Sigmoid colon (tissue), 7 donors: ENCODE data around the gene SMIM1. TPM values are rescaled to one million over a fixed set of nuclear protein-coding genes. Genes with fewer than 3 reads are reported as not detected.

Experiments
- DNase-seq: peaks from one replicate; pipeline ENCODE4 v3.0.0-alpha.2; 2019
- H3K27ac ChIP-seq, 4 donors: fragments of 200-600 bp; sonication (generic); one replicate each; pipeline ENCODE4 v1.5.1; 2016 to 2019; ENCODE audit warnings: mild to moderate bottlenecking in 1 of 4
- H3K27me3 ChIP-seq, 3 donors: fragments of 200-600 bp; sonication (generic); one replicate each; pipeline ENCODE4 v1.5.1; 2019; ENCODE audit warnings: mild to moderate bottlenecking in 1 of 3
- H3K36me3 ChIP-seq, 4 donors: fragments of 200-600 bp; sonication (generic); one replicate each; pipeline ENCODE4 v1.5.1; 2016 to 2019
- H3K4me1 ChIP-seq, 4 donors: fragments of 200-600 bp; sonication (generic); one replicate each; pipeline ENCODE4 v1.5.1; 2017 to 2019
- H3K4me3 ChIP-seq, 4 donors: fragments of 200-600 bp; sonication (generic); one replicate each; pipeline ENCODE4 v1.5.1; 2017 to 2019; ENCODE audit warnings: mild to moderate bottlenecking in 2 of 4, moderate library complexity in 1 of 4
- H3K9me3 ChIP-seq, 4 donors: fragments of 200-600 bp in 3 of 4; sonication (generic) in 3 of 4; one replicate each; pipeline versions ENCODE4 v1.5.1 to v1.6.1; 2013 to 2019
- EP300 ChIP-seq, 4 donors: sonication (generic); formaldehyde crosslinking; IDR thresholded peaks; one replicate each; pipeline ENCODE4 v1.6.1; 2017; ENCODE audit warnings: antibody characterized with exemption in 4 of 4
- POLR2A ChIP-seq, 2 donors: fragments of 450-650 bp; IDR thresholded peaks; one replicate each; pipeline ENCODE4 v1.6.1; 2016; ENCODE audit warnings: antibody characterized with exemption in 2 of 2, mild to moderate bottlenecking in 2 of 2, moderate library complexity in 2 of 2
- POLR2AphosphoS5 ChIP-seq, 4 donors: sonication (generic); formaldehyde crosslinking; IDR thresholded peaks; one replicate each; pipeline ENCODE4 v1.6.1; 2017; ENCODE audit warnings: antibody characterized with exemption in 4 of 4
- WGBS, 2 donors: extraction: QIAGEN DNeasy Blood & Tissue Kit; methylation state at CpG; one replicate each; pipeline ENCODE4 v1.1.7; 2013; 5-methylcytosine and 5-hydroxymethylcytosine counted together
- intact Hi-C: fragments of 100-400 bp; cut with DNase I; formaldehyde crosslinking; loops from one replicate; pipeline ENCODE4 v1.15.1; 2023
- polyA plus RNA-seq, 3 donors: library from polyadenylated mRNA; stranded (reverse); fragments of 200-250 nt; gene quantifications; one replicate each; pipeline ENCODE4 v1.2.3, GENCODE V29; 2013
- total RNA-seq, 4 donors: library from RNA; depleted of rRNA; stranded (reverse); fragments of >200 nt; gene quantifications; one replicate each; pipeline ENCODE4 v1.1.0, GENCODE V29; 2016
- TF ChIP-seq, protein P1 (sequence below), 4 experiments: fragments of 450-650 bp in 3 of 4; fragments of 200-600 bp in 1 of 4; IDR thresholded peaks; one replicate each; pipeline ENCODE4 v1.5.1; 2016 to 2019; ENCODE audit warnings: antibody characterized with exemption in 4 of 4, mild to moderate bottlenecking in 3 of 4, moderate library complexity in 2 of 4
- donor health status: healthy with polysubstance abuse.
- donor health status: Bipolar disorder and iron deficiency.
- donor health status: healthy.

Gene SMIM1
- total and polyA plus RNA-seq, 7 donors = 2.7 to 10.8 (median 6.8) TPM; not detected in 1

DNA sequence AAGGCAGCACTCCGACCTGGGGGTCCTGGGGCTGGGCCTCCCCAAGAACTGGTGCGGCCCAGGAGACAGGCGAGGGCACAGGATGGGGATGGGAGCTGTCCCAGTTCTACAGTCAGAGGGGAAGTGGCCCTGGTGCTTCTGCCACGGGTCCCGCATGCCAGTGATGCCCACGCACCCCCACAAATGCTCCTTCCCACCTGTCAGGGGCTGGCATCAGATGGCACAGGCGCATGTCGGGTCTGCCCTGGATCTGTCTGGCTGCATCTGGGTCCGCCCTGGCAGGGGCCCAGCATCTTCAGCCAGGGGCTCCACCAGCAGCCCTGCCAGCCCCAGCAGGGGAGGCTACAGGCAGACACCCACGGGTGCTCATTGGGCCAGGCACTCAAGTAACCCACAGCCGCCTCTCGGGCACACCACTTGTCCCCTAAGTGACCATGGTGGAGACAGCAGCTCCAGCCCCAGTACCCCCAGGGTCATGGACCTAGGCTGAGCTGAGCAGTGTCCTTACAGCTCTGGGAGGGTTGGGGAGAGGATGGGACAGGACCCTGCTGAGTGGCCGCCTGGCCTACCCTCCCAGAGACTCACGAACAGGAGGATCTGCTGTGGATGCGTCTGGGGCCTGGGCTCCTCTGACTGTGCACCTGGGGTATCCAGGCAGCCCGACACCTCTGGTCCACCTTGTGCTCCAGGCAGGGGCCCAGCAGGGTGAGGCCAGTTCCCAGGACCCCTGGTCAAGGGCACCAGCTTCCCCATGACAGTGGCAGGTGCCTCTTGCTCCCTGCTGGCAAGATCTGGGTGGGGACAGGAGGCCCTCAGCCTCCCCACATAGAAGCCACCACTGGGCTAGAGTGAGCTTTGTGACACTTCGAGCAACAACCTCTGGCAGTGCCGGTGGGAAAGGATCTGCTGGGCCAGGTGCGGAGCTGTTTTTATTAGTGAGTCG is 5.4 kb downstream of the SMIM1 start:
- H3K36me3 ChIP-seq = peaks cover 14 to 48% (median 39%) of the 10 kb centered on the region in 4 donors
- no peak overlapping the region for H3K4me3 ChIP-seq
- DNase-seq = no peak
- no peaks in the 10 kb centered on the region for H3K27me3 ChIP-seq
- WGBS, 2 donors = 89% methylated on average over 20 of the region's 20 CpGs
- intact Hi-C loops = no loop called here
- H3K4me1 ChIP-seq = peaks cover 0 to 20% (median 16%) of the 10 kb centered on the region in 4 donors
- no peaks in the 10 kb centered on the region for H3K9me3 ChIP-seq
- H3K27ac ChIP-seq = no peak overlapping the region
- no peak for TF ChIP-seq EP300 (IDR thresholded peaks at IDR 0.05)
- TF ChIP-seq POLR2AphosphoS5 (IDR thresholded peaks at IDR 0.05) = no peak
- TF ChIP-seq, protein P1, sequence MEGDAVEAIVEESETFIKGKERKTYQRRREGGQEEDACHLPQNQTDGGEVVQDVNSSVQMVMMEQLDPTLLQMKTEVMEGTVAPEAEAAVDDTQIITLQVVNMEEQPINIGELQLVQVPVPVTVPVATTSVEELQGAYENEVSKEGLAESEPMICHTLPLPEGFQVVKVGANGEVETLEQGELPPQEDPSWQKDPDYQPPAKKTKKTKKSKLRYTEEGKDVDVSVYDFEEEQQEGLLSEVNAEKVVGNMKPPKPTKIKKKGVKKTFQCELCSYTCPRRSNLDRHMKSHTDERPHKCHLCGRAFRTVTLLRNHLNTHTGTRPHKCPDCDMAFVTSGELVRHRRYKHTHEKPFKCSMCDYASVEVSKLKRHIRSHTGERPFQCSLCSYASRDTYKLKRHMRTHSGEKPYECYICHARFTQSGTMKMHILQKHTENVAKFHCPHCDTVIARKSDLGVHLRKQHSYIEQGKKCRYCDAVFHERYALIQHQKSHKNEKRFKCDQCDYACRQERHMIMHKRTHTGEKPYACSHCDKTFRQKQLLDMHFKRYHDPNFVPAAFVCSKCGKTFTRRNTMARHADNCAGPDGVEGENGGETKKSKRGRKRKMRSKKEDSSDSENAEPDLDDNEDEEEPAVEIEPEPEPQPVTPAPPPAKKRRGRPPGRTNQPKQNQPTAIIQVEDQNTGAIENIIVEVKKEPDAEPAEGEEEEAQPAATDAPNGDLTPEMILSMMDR (IDR thresholded peaks at IDR 0.05) = no peak

DNA sequence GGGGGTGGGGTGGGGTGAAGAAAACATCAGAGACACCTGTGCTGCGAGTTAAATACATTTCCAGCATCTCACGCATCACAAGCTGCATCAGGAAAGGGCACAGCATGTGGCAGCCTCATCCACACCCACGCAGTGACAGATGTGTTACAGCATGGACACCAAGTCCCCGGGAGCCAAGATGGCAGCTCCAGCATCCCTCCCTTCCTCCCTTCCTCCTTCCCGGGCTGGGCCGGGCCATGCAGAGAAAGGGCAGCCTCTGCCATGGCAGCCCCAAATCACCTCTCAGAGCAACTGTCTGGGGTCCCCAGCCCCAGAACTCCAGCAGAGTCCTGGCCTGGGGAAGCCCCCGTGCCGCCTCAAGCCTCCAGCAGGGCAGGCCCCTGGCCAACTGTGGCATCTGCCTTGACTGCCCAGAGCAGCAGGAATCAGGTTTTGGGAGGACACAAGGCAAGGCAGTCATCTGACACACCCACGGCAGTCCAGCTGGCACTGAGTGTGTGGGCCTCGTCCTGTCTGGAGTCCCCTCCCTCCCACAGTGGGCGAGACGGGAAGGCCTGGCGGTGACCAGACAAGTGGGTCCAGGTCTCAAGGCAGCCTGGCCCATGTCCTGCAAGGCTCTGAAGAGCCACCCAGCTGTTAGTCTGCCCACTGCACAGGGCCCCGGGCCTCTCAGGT is 6.2 kb downstream of the SMIM1 start:
- H3K27me3 ChIP-seq = no peaks in the 10 kb centered on the region
- H3K36me3 ChIP-seq = peaks cover 14 to 56% (median 44%) of the 10 kb centered on the region in 4 donors
- intact Hi-C loops = no loop called here
- no peak overlapping the region for H3K4me3 ChIP-seq
- no peak overlapping the region for H3K27ac ChIP-seq
- H3K9me3 ChIP-seq = no peaks in the 10 kb centered on the region
- peaks cover 0 to 15% (median 10%) of the 10 kb centered on the region in 4 donors for H3K4me1 ChIP-seq
- 83 to 85% methylated on average over 14 of the region's 14 CpGs for WGBS, 2 donors
- TF ChIP-seq EP300 (IDR thresholded peaks at IDR 0.05) (no peak), POLR2AphosphoS5 (IDR thresholded peaks at IDR 0.05) (no peak), POLR2A (IDR thresholded peaks at IDR 0.05) (no peak)
- TF ChIP-seq, protein P1 (IDR thresholded peaks at IDR 0.05) = no peak
- DNase-seq = no peak

DNA sequence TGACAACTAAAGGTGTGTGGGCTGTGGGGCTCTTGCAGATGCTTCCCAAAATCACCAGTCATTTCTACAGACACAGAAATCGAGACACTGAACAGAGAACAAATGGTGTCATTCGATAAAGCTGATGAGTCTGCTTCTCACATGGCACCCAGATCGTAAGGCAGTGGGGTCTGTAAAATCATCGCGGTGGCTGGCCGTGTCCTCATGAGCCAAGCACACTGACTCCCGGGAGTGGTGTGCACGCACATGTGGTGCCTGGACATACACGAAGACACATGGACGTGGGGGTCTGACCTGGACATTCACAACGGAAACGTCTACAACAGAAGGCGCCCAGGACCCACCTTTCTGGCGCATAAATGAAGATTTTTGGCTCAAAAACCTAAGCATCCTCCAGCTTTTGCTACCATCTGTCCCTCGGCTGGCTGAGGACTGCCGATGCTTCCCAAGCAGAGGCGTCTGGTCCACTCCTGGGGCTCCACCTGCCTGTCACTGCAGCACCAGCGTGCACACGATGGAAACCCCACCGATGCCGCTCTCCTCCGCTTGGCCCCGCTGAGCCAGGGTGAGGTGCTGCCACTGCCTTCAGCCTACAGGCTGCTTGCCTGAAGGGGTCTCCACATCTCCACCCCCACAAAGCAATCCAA is 6.8 kb downstream of the SMIM1 start:
- 93% methylated on average over 23 of the region's 23 CpGs for WGBS, 2 donors
- peaks cover 21 to 63% (median 51%) of the 10 kb centered on the region in 4 donors for H3K36me3 ChIP-seq
- peaks cover 0 to 15% (median 8%) of the 10 kb centered on the region in 4 donors for H3K4me1 ChIP-seq
- no peak overlapping the region for H3K4me3 ChIP-seq
- H3K27me3 ChIP-seq = no peaks in the 10 kb centered on the region
- DNase-seq = no peak
- TF ChIP-seq POLR2AphosphoS5 (IDR thresholded peaks at IDR 0.05) = no peak
- no peaks in the 10 kb centered on the region for H3K9me3 ChIP-seq
- H3K27ac ChIP-seq = no peak overlapping the region
- intact Hi-C loops = no loop called here

DNA sequence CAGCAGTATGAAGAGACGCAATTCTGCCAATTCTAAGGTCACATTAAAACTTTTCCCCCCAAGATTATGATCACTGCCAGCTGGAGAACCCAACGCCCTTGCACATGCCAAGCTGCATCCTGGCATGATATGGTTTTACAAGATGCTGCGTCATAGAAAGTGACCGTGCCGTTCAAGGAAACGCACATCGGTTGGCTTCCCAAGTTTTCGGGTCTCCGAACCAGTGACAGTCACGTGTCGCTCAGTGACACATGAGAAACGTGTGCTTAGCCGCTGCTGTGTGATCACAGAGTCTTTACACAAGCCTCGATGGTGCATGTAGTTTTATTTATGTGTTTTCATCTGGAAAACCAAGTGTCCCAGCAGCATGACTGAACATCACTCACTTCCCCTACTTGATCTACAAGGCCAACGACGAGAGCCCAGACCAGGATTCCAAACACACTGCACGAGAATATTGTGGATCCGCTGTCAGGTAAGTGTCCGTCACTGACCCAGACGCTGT is 7.4 kb downstream of the SMIM1 start:
- Histone ChIP-seq H3K27ac (no peak overlapping the region), H3K9me3 (no peaks in the 10 kb centered on the region), H3K27me3 (no peaks in the 10 kb centered on the region), H3K4me3 (no peak overlapping the region), H3K4me1 (peaks cover 0 to 15% (median 8%) of the 10 kb centered on the region in 4 donors), H3K36me3 (peaks cover 22 to 69% (median 57%) of the 10 kb centered on the region in 4 donors)
- intact Hi-C loops = no loop called here
- no peak for DNase-seq
- TF ChIP-seq POLR2A (IDR thresholded peaks at IDR 0.05) = no peak
- no peak for TF ChIP-seq EP300 (IDR thresholded peaks at IDR 0.05)
- TF ChIP-seq, protein P1 (IDR thresholded peaks at IDR 0.05) = no peak
- TF ChIP-seq POLR2AphosphoS5 (IDR thresholded peaks at IDR 0.05) = no peak
- 94 to 95% methylated on average over 20 of the region's 20 CpGs for WGBS, 2 donors
